ENCODE data around the gene RAB19.

DNA sequence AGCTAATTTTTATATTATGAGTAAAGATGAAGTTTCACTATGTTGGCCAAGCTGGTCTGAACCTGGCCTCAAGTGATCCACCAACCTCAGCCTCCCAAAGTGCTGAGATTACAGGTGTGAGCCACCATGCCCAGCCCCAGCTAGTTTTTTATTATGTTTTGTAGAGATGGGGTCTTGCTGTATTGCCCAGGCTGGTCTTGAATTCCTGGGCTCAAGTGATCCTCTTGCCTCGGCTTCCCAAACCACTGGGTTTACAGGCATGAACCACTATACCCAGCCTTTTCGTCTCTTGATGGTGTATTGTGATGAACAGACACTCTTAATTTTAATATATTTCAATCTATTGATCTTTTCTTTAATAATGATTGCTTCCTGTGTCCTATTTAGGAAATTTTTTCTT lies 17.7 kb downstream of the RAB19 start:
- TF ChIP-seq, protein P1, sequence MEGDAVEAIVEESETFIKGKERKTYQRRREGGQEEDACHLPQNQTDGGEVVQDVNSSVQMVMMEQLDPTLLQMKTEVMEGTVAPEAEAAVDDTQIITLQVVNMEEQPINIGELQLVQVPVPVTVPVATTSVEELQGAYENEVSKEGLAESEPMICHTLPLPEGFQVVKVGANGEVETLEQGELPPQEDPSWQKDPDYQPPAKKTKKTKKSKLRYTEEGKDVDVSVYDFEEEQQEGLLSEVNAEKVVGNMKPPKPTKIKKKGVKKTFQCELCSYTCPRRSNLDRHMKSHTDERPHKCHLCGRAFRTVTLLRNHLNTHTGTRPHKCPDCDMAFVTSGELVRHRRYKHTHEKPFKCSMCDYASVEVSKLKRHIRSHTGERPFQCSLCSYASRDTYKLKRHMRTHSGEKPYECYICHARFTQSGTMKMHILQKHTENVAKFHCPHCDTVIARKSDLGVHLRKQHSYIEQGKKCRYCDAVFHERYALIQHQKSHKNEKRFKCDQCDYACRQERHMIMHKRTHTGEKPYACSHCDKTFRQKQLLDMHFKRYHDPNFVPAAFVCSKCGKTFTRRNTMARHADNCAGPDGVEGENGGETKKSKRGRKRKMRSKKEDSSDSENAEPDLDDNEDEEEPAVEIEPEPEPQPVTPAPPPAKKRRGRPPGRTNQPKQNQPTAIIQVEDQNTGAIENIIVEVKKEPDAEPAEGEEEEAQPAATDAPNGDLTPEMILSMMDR (IDR thresholded peaks at IDR 0.05): no peak
- TF ChIP-seq POLR2AphosphoS5 (IDR thresholded peaks at IDR 0.05) (no peak), POLR2A (IDR thresholded peaks at IDR 0.05) (no peak)
